Adrenal gland (tissue), 5 donors: ENCODE results near the gene UST.

Experiments used
- POLR2A ChIP-seq, 2 donors: fragments of 450-650 bp; IDR thresholded peaks; one replicate each; pipeline ENCODE4 v1.6.1; 2017; ENCODE audit warnings: antibody characterized with exemption in 2 of 2, mild to moderate bottlenecking in 2 of 2, moderate library complexity in 1 of 2
- TF ChIP-seq, protein P1 (sequence below), 6 experiments: fragments of 450-650 bp in 4 of 6; fragments of 200-600 bp in 2 of 6; sonication (generic) in 1 of 6; IDR thresholded peaks; 1 replicate in 5 of 6; 2 replicates in 1 of 6; pipeline versions ENCODE4 v1.5.1 to v1.8.0; 2016 to 2021; ENCODE audit warnings: antibody characterized with exemption in 6 of 6, mild to moderate bottlenecking in 2 of 6, moderate library complexity in 1 of 6
- donor health status: DM: no; HTN: no; CAD: no.

DNA sequence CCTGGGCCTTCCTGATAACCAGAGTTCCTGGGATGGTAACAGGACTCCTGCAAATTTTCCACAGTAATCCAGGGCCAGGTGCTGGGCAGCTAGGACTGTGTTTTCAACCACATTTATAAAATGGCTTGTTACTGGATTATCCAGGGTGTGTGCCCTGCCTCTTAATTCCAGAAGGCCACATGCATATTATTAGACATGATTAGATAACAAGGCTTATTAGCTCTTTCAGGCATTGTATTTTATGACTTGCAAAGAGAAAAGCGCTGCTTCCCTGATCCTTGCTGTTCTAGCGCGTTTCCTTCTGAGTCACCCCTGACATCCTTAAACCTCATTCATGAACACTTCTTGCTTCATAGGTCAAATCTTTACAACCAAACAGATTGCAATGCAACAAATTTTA, 208.6 kb downstream of the UST start:
- TF ChIP-seq POLR2A (IDR thresholded peaks at IDR 0.05), result no peak
- TF ChIP-seq, protein P1, sequence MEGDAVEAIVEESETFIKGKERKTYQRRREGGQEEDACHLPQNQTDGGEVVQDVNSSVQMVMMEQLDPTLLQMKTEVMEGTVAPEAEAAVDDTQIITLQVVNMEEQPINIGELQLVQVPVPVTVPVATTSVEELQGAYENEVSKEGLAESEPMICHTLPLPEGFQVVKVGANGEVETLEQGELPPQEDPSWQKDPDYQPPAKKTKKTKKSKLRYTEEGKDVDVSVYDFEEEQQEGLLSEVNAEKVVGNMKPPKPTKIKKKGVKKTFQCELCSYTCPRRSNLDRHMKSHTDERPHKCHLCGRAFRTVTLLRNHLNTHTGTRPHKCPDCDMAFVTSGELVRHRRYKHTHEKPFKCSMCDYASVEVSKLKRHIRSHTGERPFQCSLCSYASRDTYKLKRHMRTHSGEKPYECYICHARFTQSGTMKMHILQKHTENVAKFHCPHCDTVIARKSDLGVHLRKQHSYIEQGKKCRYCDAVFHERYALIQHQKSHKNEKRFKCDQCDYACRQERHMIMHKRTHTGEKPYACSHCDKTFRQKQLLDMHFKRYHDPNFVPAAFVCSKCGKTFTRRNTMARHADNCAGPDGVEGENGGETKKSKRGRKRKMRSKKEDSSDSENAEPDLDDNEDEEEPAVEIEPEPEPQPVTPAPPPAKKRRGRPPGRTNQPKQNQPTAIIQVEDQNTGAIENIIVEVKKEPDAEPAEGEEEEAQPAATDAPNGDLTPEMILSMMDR (IDR thresholded peaks at IDR 0.05), result no peak
